HepG2 (cell line): ENCODE results near the gene SDC3. TPM values are rescaled to one million over a fixed set of nuclear protein-coding genes. Genes with fewer than 3 reads are reported as not detected.

ENCODE experiments used
- CEBPG ChIP-seq: IDR thresholded peaks from 2 replicates; pipeline ENCODE4 v1.6.1; 2016
- CENPX ChIP-seq: sonication (generic); formaldehyde crosslinking; IDR thresholded peaks from 2 replicates; pipeline ENCODE4 v1.9.0; 2021; ENCODE audit warnings: mild to moderate bottlenecking, missing genetic modification reagents, moderate library complexity
- ELF3 ChIP-seq: IDR thresholded peaks from 2 replicates; pipeline ENCODE4 v1.6.1; 2016; ENCODE audit warnings: missing genetic modification reagents, missing compliant biosample characterization
- FOXK2 ChIP-seq: fragments of 450-650 bp; IDR thresholded peaks from 2 replicates; pipeline ENCODE4 v1.6.1; 2016
- MIER2 ChIP-seq: IDR thresholded peaks from 2 replicates; pipeline ENCODE4 v1.6.1; 2016; ENCODE audit warnings: missing biosample characterization, missing genetic modification reagents
- MZF1 ChIP-seq: sonication (generic); formaldehyde crosslinking; IDR thresholded peaks from 2 replicates; pipeline ENCODE4 v1.8.1; 2023; ENCODE audit warnings: mild to moderate bottlenecking, missing genetic modification reagents, borderline replicate concordance
- SOX13 ChIP-seq, 3 experiments: fragments of 450-650 bp in 1 of 3; sonication (generic) in 1 of 3; formaldehyde crosslinking in 1 of 3; IDR thresholded peaks in 2 of 3; conservative IDR thresholded peaks in 1 of 3; 2 replicates each; pipeline versions ENCODE4 v1.5.0 to v1.6.1; 2016 to 2020; ENCODE audit warnings: antibody characterized with exemption in 1 of 3, mild to moderate bottlenecking in 1 of 3, missing compliant biosample characterization in 1 of 3, missing genetic modification reagents in 1 of 3, moderate library complexity in 1 of 3
- ZNF550 ChIP-seq: sonication (generic); formaldehyde crosslinking; IDR thresholded peaks from 2 replicates; pipeline ENCODE4 v1.4.0; 2020; ENCODE audit warnings: mild to moderate bottlenecking, missing genetic modification reagents, borderline replicate concordance
- ZNF720 ChIP-seq: sonication (generic); formaldehyde crosslinking; IDR thresholded peaks from 2 replicates; pipeline ENCODE4 v1.4.0; 2020; ENCODE audit warnings: missing genetic modification reagents
- ZNF75D ChIP-seq: sonication (generic); formaldehyde crosslinking; IDR thresholded peaks from 2 replicates; pipeline ENCODE4 v1.8.1; 2023; ENCODE audit warnings: missing genetic modification reagents, mild to moderate bottlenecking, borderline replicate concordance
- ZNF883 ChIP-seq: sonication (generic); formaldehyde crosslinking; IDR thresholded peaks from 2 replicates; pipeline ENCODE4 v1.5.1; 2020; ENCODE audit warnings: mild to moderate bottlenecking, missing genetic modification reagents; ENCODE audit errors: not compliant biosample characterization
- polyA plus RNA-seq, 8 experiments: library from polyadenylated mRNA; depleted of rRNA in 3 of 8; stranded (reverse) in 7 of 8; unstranded in 1 of 8; fragments of >200 nt; fragmentation: Illumina TruSeq in 4 of 8; extraction: Trizol in 4 of 8; gene quantifications; 2 replicates each; pipeline versions ENCODE4 v1.2.1 to v1.2.3, GENCODE V29; 2011 to 2016; ENCODE audit warnings: low read depth in 4 of 8, missing spikeins in 1 of 8, mixed read lengths in 1 of 8; ENCODE audit not compliant: insufficient read depth in 1 of 8
- total RNA-seq, 5 experiments: library from RNA; depleted of rRNA; stranded (reverse); fragments of >200 nt; fragmentation: Illumina TruSeq; extraction: Trizol; gene quantifications; 2 replicates each; pipeline ENCODE4 v1.2.3, GENCODE V29; 2016; ENCODE audit warnings: low read depth in 1 of 5
- TF ChIP-seq, protein P1 (sequence below), 2 experiments: fragments of 450-650 bp in 1 of 2; sonication (generic) in 1 of 2; formaldehyde crosslinking in 1 of 2; IDR thresholded peaks; 2 replicates each; pipeline versions ENCODE4 v1.6.1 to v1.8.0; 2016 to 2022; ENCODE audit warnings: antibody characterized with exemption in 1 of 2, mild to moderate bottlenecking in 1 of 2, missing genetic modification reagents in 1 of 2
- TF ChIP-seq, protein P2 (sequence below): sonication (generic); formaldehyde crosslinking; conservative IDR thresholded peaks from 2 replicates; pipeline ENCODE4 v1.4.0; 2020; ENCODE audit warnings: missing genetic modification reagents
- TF ChIP-seq, protein P3 (sequence below): sonication (generic); formaldehyde crosslinking; IDR thresholded peaks from 2 replicates; pipeline ENCODE4 v1.4.0; 2020; ENCODE audit warnings: missing genetic modification reagents, borderline replicate concordance
- TF ChIP-seq, protein P4 (sequence below): sonication (generic); formaldehyde crosslinking; IDR thresholded peaks from 2 replicates; pipeline ENCODE4 v1.8.0; 2022; ENCODE audit warnings: missing genetic modification reagents, mild to moderate bottlenecking, inconsistent platforms, borderline replicate concordance

The SDC3 gene
- total and polyA plus RNA-seq, 2 of the 13 experiments (the other 11 are each of a cell fraction or from before 2014, with no cell fraction given): 0.49 to 0.84 TPM

DNA sequence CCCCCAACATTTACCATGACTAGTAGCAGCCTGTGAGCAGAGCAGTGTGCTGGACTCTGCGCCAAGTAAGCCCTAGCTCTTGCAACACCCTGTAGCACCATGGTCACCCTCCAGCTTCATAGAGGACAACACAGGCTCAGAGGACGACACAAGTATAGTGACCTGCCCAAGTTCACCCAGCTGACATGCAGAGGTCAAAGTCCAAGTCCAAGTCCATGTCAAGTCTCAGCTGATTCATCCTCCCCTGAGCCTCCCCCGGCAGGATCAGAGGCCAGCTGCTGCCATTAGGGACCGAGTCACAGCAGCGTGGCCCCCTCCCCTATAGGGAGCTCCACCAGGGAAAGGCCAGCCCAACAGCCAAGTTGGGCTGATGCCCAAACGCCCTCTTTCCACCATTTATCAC, 15.9 kb downstream of the SDC3 start (continued):
- peak; percentile 78 for TF ChIP-seq CEBPG
- TF ChIP-seq ZNF720: no peak
- TF ChIP-seq, protein P1, sequence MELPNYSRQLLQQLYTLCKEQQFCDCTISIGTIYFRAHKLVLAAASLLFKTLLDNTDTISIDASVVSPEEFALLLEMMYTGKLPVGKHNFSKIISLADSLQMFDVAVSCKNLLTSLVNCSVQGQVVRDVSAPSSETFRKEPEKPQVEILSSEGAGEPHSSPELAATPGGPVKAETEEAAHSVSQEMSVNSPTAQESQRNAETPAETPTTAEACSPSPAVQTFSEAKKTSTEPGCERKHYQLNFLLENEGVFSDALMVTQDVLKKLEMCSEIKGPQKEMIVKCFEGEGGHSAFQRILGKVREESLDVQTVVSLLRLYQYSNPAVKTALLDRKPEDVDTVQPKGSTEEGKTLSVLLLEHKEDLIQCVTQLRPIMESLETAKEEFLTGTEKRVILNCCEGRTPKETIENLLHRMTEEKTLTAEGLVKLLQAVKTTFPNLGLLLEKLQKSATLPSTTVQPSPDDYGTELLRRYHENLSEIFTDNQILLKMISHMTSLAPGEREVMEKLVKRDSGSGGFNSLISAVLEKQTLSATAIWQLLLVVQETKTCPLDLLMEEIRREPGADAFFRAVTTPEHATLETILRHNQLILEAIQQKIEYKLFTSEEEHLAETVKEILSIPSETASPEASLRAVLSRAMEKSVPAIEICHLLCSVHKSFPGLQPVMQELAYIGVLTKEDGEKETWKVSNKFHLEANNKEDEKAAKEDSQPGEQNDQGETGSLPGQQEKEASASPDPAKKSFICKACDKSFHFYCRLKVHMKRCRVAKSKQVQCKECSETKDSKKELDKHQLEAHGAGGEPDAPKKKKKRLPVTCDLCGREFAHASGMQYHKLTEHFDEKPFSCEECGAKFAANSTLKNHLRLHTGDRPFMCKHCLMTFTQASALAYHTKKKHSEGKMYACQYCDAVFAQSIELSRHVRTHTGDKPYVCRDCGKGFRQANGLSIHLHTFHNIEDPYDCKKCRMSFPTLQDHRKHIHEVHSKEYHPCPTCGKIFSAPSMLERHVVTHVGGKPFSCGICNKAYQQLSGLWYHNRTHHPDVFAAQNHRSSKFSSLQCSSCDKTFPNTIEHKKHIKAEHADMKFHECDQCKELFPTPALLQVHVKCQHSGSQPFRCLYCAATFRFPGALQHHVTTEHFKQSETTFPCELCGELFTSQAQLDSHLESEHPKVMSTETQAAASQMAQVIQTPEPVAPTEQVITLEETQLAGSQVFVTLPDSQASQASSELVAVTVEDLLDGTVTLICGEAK (IDR thresholded peaks at IDR 0.05): no peak
- TF ChIP-seq, protein P1 (CRISPR knock-in tag; IDR thresholded peaks at IDR 0.05): no peak
- TF ChIP-seq, protein P2, sequence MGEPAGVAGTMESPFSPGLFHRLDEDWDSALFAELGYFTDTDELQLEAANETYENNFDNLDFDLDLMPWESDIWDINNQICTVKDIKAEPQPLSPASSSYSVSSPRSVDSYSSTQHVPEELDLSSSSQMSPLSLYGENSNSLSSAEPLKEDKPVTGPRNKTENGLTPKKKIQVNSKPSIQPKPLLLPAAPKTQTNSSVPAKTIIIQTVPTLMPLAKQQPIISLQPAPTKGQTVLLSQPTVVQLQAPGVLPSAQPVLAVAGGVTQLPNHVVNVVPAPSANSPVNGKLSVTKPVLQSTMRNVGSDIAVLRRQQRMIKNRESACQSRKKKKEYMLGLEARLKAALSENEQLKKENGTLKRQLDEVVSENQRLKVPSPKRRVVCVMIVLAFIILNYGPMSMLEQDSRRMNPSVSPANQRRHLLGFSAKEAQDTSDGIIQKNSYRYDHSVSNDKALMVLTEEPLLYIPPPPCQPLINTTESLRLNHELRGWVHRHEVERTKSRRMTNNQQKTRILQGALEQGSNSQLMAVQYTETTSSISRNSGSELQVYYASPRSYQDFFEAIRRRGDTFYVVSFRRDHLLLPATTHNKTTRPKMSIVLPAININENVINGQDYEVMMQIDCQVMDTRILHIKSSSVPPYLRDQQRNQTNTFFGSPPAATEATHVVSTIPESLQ: no peak
- no peak for TF ChIP-seq MZF1 (CRISPR knock-in tag)
- TF ChIP-seq, protein P3, sequence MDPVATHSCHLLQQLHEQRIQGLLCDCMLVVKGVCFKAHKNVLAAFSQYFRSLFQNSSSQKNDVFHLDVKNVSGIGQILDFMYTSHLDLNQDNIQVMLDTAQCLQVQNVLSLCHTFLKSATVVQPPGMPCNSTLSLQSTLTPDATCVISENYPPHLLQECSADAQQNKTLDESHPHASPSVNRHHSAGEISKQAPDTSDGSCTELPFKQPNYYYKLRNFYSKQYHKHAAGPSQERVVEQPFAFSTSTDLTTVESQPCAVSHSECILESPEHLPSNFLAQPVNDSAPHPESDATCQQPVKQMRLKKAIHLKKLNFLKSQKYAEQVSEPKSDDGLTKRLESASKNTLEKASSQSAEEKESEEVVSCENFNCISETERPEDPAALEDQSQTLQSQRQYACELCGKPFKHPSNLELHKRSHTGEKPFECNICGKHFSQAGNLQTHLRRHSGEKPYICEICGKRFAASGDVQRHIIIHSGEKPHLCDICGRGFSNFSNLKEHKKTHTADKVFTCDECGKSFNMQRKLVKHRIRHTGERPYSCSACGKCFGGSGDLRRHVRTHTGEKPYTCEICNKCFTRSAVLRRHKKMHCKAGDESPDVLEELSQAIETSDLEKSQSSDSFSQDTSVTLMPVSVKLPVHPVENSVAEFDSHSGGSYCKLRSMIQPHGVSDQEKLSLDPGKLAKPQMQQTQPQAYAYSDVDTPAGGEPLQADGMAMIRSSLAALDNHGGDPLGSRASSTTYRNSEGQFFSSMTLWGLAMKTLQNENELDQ: no peak
- TF ChIP-seq, protein P4, sequence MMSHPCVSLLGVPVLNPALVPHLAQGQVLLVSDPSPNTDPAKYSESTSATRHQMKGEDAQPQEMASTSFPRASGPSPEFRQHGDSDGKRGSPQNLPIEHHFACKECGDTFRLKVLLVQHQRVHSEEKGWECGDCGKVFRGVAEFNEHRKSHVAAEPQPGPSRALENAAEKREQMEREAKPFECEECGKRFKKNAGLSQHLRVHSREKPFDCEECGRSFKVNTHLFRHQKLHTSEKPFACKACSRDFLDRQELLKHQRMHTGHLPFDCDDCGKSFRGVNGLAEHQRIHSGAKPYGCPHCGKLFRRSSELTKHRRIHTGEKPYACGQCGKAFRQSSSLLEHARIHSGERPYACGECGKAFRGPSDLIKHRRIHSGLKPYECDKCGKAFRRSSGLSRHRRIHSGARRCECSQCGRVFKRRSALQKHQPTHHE: no peak
- TF ChIP-seq FOXK2: peak; percentile 55; the same call in 1 of the 2 replicates
- TF ChIP-seq ZNF883 (CRISPR knock-in tag): no peak
- TF ChIP-seq MIER2 (CRISPR knock-in tag): no peak
- TF ChIP-seq ZNF75D: no peak
- no peak for TF ChIP-seq CENPX (CRISPR knock-in tag)
- TF ChIP-seq ELF3 (CRISPR knock-in tag): no peak
- TF ChIP-seq SOX13 (IDR thresholded peaks at IDR 0.05): no peak
- peak in 1 of 2 experiments; percentile 23; a peak in 1 of 4 replicates for TF ChIP-seq SOX13 (CRISPR knock-in tag; conservative IDR thresholded peaks at IDR 0.05 in 1 of 2, IDR thresholded peaks at IDR 0.05 in 1 of 2)
- TF ChIP-seq ZNF550 (CRISPR knock-in tag): no peak
